Heart right ventricle (tissue), 16 donors: ENCODE measurements around the gene CLIC4. TPM values are rescaled to one million over a fixed set of nuclear protein-coding genes. Genes with fewer than 3 reads are reported as not detected.

Experiments used
- ATAC-seq, 8 donors: fragments of 200-7000 bp; cut with Tn5 transposase; one replicate each; pipeline ENCODE4 v1.9.1; 2020; ENCODE audit warnings: mild to moderate bottlenecking in 8 of 8, moderate library complexity in 8 of 8, moderate number of reproducible peaks in 1 of 8
- DNase-seq, 2 donors: peaks; one replicate each; pipeline ENCODE4 v3.0.0-alpha.2; 2020
- H3K27ac ChIP-seq, 10 donors: fragments of 200-600 bp; sonication (generic) in 2 of 10; one replicate each; pipeline versions ENCODE4 v1.5.0 to v1.8.0; 2020 to 2022; ENCODE audit warnings: mild to moderate bottlenecking in 3 of 10
- H3K27me3 ChIP-seq, 7 donors: fragments of 200-600 bp; one replicate each; pipeline ENCODE4 v1.8.0; 2021 to 2022; ENCODE audit warnings: mild to moderate bottlenecking in 2 of 7
- H3K36me3 ChIP-seq, 9 donors: fragments of 200-600 bp; sonication (generic) in 1 of 9; one replicate each; pipeline versions ENCODE4 v1.5.0 to v1.8.0; 2020 to 2022; ENCODE audit warnings: mild to moderate bottlenecking in 2 of 9
- H3K4me1 ChIP-seq, 9 donors: fragments of 200-600 bp; sonication (generic) in 1 of 9; one replicate each; pipeline versions ENCODE4 v1.5.0 to v1.8.0; 2020 to 2022; ENCODE audit warnings: mild to moderate bottlenecking in 4 of 9
- H3K4me3 ChIP-seq, 10 donors: fragments of 200-600 bp; sonication (generic) in 2 of 10; one replicate each; pipeline versions ENCODE4 v1.5.0 to v1.8.0; 2020 to 2022; ENCODE audit warnings: mild to moderate bottlenecking in 7 of 10, moderate library complexity in 2 of 10
- H3K9me3 ChIP-seq, 11 donors: fragments of 200-600 bp in 10 of 11; sonication (generic) in 2 of 11; one replicate each; pipeline versions ENCODE4 v1.5.0 to v1.8.0; 2013 to 2022; ENCODE audit warnings: mild to moderate bottlenecking in 2 of 11, control low read depth in 1 of 11, moderate library complexity in 1 of 11
- WGBS, 2 donors: extraction: QIAGEN DNeasy Blood & Tissue Kit; methylation state at CpG; one replicate each; pipeline ENCODE4 v1.1.7; 2013; ENCODE audit warnings: inconsistent platforms in 1 of 2; 5-methylcytosine and 5-hydroxymethylcytosine counted together
- intact Hi-C, 10 donors: fragments of 100-400 bp; cut with DNase I; formaldehyde crosslinking; loops; one replicate each; pipeline versions ENCODE4 v1.11.1 to v1.14.2; 2022
- polyA plus RNA-seq, 2 donors: library from polyadenylated mRNA; stranded (reverse); fragments of 200-250 nt; gene quantifications; one replicate each; pipeline ENCODE4 v1.2.3, GENCODE V29; 2013
- total RNA-seq, 10 donors: library from RNA; stranded (reverse); fragmentation: NEBNext Ultra II Directional in 3 of 10; extraction: Animal tissue kit (Norgen Biotek cat#: 25700) in 3 of 10; gene quantifications; one replicate each; pipeline versions ENCODE4 v1.2.1 to v1.2.4, GENCODE V29; 2021 to 2023
- TF ChIP-seq, protein P1 (sequence below), 9 donors: fragments of 200-600 bp; sonication (generic) in 2 of 9; IDR thresholded peaks; one replicate each; pipeline versions ENCODE4 v1.5.0 to v1.8.0; 2021 to 2022; ENCODE audit warnings: antibody characterized with exemption in 9 of 9, mild to moderate bottlenecking in 5 of 9, moderate library complexity in 1 of 9
- donor health status: Arrhythmogenic right ventricular cardiomyopathy.
- donor health status: ischemic (EF 13 %, LVEDD 7.1; RV severe dilation, severe dysfunction).
- donor health status: healthy with polysubstance abuse.
- donor health status: DM: no; HTN: yes; CAD: no.
- donor health status: DM: no; HTN: no; CAD: no.
- donor health status: ischemic (EF 25% LVEDD 6.9; RV normal size, moderate dysfunction).
- donor health status: ischemic (EF 25% LVEDD 5.7; RV mildly dilated, moderate dysfunction).
- donor health status: healthy.
- donor health status: DM: yes; HTN: yes; CAD: no.
- donor health status: Ischemic cardiomyopathy.
- donor health status: ischemic (EF 35%, LVEDD 5.7; RV mildly dilated, moderate dysfunction).
- donor health status: nonischemic (EF 11% LVEDD 7.7; RV severe dilation, severe dysfunction).
- donor health status: DM: yes; HTN: yes; CAD: no.
- donor health status: PGD.
- donor health status: ischemic (EF 29% LVEDD 5.4; RV normal size, mild dysfunction).
- donor health status: nonischemic (EF 23%, LVEDD 6.1; RV moderate dilation, normal function).

CLIC4 gene
- total and polyA plus RNA-seq, 12 donors = 90.8 to 511 (median 336) TPM

DNA sequence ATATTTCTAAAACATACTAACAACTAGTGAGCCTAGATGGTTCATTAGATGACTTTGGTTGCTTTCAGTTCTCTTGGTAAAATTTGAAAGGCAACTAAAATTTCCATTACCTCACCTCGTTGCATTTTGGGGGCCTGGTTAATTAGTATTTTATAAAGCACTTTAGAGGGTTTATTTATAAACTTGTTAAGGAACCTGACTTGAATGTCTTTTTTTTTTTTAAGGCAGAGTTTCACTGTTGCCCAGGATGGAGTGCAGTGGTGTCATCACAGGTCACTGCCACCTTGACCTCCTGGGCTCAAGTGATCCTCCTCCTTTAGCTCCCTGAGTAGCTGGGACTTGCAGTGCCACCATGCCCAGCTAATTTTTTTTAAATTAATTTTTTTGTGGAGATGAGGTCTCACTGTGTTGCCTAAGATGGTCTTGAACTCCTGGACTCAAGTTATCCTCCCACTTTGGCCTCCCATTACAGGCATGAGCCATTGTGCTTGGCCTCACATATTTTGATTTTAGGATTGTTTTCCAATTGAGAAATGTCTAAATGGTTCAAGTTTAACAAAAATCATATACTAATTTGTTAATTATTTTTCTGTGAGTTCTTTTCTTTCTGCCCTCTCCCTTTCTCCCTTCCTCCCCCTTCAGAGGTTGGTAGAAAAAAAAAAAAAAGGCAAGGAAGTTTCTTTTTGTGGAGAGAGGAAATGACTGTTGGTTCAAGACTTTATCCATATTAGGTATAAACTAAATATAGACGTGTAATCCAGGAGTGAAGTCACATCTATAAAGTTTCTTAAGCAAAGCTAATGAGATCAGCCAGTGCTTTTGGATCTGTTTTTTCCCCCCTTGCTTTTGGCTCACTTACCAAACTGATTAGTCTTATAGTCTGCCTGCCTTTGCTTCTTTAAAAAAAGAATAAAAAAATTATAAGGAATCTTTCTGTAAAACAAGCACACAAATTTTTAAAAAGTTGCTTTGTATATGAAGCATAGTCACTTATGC is 24.7 kb downstream of the CLIC4 start:
- TF ChIP-seq, protein P1, sequence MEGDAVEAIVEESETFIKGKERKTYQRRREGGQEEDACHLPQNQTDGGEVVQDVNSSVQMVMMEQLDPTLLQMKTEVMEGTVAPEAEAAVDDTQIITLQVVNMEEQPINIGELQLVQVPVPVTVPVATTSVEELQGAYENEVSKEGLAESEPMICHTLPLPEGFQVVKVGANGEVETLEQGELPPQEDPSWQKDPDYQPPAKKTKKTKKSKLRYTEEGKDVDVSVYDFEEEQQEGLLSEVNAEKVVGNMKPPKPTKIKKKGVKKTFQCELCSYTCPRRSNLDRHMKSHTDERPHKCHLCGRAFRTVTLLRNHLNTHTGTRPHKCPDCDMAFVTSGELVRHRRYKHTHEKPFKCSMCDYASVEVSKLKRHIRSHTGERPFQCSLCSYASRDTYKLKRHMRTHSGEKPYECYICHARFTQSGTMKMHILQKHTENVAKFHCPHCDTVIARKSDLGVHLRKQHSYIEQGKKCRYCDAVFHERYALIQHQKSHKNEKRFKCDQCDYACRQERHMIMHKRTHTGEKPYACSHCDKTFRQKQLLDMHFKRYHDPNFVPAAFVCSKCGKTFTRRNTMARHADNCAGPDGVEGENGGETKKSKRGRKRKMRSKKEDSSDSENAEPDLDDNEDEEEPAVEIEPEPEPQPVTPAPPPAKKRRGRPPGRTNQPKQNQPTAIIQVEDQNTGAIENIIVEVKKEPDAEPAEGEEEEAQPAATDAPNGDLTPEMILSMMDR (IDR thresholded peaks at IDR 0.05) = no peak
- Histone ChIP-seq H3K4me1 (peaks cover 11 to 79% (median 60%) of the 10 kb centered on the region in 9 donors), H3K36me3 (peaks cover 0 to 17% (median 0%) of the 10 kb centered on the region in 9 donors), H3K27ac (peak overlapping the region; percentile 54 to 94 (median 86)), H3K4me3 (peak overlapping the region in 2 of 10 donors; percentile 0 to 8), H3K9me3 (no peaks in the 10 kb centered on the region), H3K27me3 (no peaks in the 10 kb centered on the region)
- intact Hi-C loops = no loop called here
- 12 to 13% methylated on average over 2 of the region's 2 CpGs for WGBS, 2 donors
- ATAC-seq = peak; percentile 68 to 92 (median 88)
- DNase-seq = no peak

DNA sequence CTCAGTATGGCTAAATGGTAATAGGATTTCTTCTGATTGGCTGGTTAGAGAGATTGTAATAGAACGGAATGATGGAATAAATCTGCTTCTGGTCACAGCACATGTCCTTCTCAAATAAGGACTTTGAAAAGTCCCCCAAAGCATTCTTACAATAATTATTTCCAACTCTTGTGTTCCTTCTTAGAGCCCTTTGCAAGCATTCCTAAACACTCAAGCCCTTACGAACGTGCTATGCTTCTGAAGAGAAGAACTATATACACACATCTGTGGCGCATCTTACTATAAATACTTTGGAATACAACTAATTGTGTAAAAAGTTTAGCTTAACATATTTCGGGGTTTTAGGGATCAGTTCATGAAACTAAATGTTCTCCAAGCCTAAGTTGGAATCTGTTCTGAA is 25.6 kb downstream of the CLIC4 start:
- TF ChIP-seq, protein P1 (IDR thresholded peaks at IDR 0.05) = no peak
- 36 to 42% methylated on average over 5 of the region's 5 CpGs for WGBS, 2 donors
- DNase-seq = no peak
- H3K36me3 ChIP-seq = peaks cover 0 to 17% (median 0%) of the 10 kb centered on the region in 9 donors
- intact Hi-C loops = no loop called here
- no peaks in the 10 kb centered on the region for H3K27me3 ChIP-seq
- ATAC-seq = peak in 5 of 8 donors; percentile 17 to 40 (median 23)
- peak overlapping the region in 4 of 10 donors; percentile 0 to 8 (median 3) for H3K4me3 ChIP-seq
- peaks cover 10 to 77% (median 56%) of the 10 kb centered on the region in 9 donors for H3K4me1 ChIP-seq
- no peaks in the 10 kb centered on the region for H3K9me3 ChIP-seq
- H3K27ac ChIP-seq = peak overlapping the region; percentile 54 to 94 (median 86)

DNA sequence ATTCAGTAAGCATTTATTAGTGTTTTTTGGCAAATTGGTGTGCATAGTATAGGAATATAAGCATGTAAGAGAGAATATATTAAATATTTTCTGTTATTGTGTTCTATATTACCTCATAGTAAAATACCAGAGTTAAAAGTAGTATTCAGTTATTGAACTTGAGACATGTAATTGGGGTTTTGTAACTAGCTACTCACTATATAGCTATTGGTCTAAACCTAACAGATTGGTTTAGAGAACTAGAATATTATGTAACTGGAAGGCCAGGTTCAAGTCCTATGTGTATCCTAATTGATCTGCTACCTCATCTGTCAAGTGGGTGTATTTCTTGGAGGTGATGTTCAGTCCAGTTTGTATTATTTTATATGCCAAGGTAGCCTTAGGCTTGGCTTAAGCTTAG is 26.3 kb downstream of the CLIC4 start:
- ATAC-seq (no peak), DNase-seq (no peak)
- intact Hi-C loops = no loop called here
- peaks cover 7 to 77% (median 58%) of the 10 kb centered on the region in 9 donors for H3K4me1 ChIP-seq
- no peaks in the 10 kb centered on the region for H3K27me3 ChIP-seq
- TF ChIP-seq, protein P1 (IDR thresholded peaks at IDR 0.05) = no peak
- H3K4me3 ChIP-seq = no peak overlapping the region
- peak overlapping the region in 9 of 10 donors; percentile 54 to 94 (median 88) for H3K27ac ChIP-seq
- no peaks in the 10 kb centered on the region for H3K9me3 ChIP-seq
- H3K36me3 ChIP-seq = peaks cover 0 to 17% (median 0%) of the 10 kb centered on the region in 9 donors

DNA sequence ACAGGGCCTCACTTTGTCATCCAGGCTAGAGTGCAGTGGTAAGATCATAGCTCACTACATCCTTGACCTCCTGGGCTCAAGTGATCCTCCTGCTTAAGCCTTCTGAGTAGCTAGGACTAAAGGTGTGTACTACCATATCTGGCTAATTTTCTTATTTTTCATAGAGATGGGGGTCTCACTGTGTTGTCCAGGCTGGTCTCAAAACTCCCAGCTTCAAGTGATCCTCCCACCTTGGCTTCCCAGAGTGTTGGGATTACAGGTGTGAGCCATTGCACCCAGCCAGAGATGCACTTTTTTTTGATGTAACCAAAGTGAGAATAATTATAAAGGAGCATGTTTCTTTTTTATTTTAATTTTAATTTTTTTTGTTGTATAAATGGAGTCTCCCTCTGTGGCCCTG is 28.4 kb downstream of the CLIC4 start:
- TF ChIP-seq, protein P1 (IDR thresholded peaks at IDR 0.05) = no peak
- no peak for DNase-seq

More for the DNA sequence above, 28.4 kb downstream of the CLIC4 start:
- Histone ChIP-seq H3K27ac (peak overlapping the region in 1 of 10 donors; percentile 6), H3K4me1 (peaks cover 7 to 83% (median 70%) of the 10 kb centered on the region in 9 donors), H3K27me3 (no peaks in the 10 kb centered on the region), H3K4me3 (no peak overlapping the region), H3K9me3 (no peaks in the 10 kb centered on the region), H3K36me3 (peaks cover 0 to 13% (median 0%) of the 10 kb centered on the region in 9 donors)
- no peak for ATAC-seq
- intact Hi-C loops = no loop called here
